Gastroesophageal sphincter (tissue), 4 donors: Measurements from ENCODE around the gene POTEH. TPM values are rescaled to one million over a fixed set of nuclear protein-coding genes. Genes with fewer than 3 reads are reported as not detected.
"Not testable (repeated sequence)": the region's sequence is repeated elsewhere in the genome, so short reads cannot be mapped to it uniquely, and the experiment has no call there.

Experiments used
- ATAC-seq: fragments of 150-250 bp; one replicate; pipeline ENCODE4 v1.9.1; 2016; ENCODE audit warnings: mild to moderate bottlenecking, moderate library complexity
- H3K27ac ChIP-seq, 4 donors: fragments of 200-600 bp; sonication (generic) in 3 of 4; 1 replicate in 3 of 4; 2 replicates in 1 of 4; pipeline ENCODE4 v1.5.1; 2016 to 2019
- H3K27me3 ChIP-seq: fragments of 200-600 bp; sonication (generic); one replicate; pipeline ENCODE4 v1.5.1; 2019
- H3K36me3 ChIP-seq, 2 donors: fragments of 200-600 bp; sonication (generic); one replicate each; pipeline ENCODE4 v1.5.1; 2019; ENCODE audit warnings: control low read depth in 1 of 2
- H3K4me1 ChIP-seq, 3 donors: fragments of 200-600 bp; sonication (generic); 1 replicate in 2 of 3; 2 replicates in 1 of 3; pipeline ENCODE4 v1.5.1; 2016 to 2019; ENCODE audit warnings: control low read depth in 2 of 3
- H3K4me3 ChIP-seq, 2 donors: fragments of 200-600 bp; sonication (generic); one replicate each; pipeline ENCODE4 v1.5.1; 2019; ENCODE audit warnings: mild to moderate bottlenecking in 1 of 2, moderate library complexity in 1 of 2
- H3K9me3 ChIP-seq, 3 donors: fragments of 200-600 bp; sonication (generic); one replicate each; pipeline ENCODE4 v1.5.1; 2017 to 2019; ENCODE audit warnings: control low read depth in 2 of 3
- WGBS, 2 donors: methylation state at CpG; one replicate each; pipeline ENCODE4 v1.1.5; 2018; ENCODE audit warnings: low coverage in 1 of 2; 5-methylcytosine and 5-hydroxymethylcytosine counted together
- total RNA-seq, 4 donors: library from RNA; depleted of rRNA; stranded (reverse); fragments of >200 nt; gene quantifications; one replicate each; pipeline ENCODE4 v1.1.0, GENCODE V29; 2016

POTEH gene
- total RNA-seq, 4 donors from 2014 or later = not detected

DNA sequence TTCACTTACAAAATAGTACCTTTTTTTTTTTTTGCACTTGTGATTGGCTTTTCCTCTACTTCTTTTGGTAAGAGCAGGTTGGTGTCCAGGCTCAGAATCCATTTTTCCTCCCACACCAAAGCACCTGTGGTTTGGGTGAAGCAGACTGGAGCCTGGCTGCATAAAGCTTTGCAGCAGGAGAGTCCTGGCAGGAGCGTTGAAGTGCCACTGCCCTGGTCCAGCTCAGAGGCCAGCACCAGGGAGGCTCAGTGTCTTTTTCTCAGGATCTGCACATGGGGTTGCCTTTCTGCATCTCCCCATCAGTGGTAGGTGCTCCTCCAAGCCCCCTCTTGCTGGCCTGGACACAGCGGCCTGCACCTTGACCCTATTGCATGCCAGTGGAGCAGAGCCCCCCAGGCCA is 1.7 kb upstream of the POTEH start:
- not testable (repeated sequence) for H3K27ac ChIP-seq, H3K4me1 ChIP-seq, H3K9me3 ChIP-seq, ATAC-seq, H3K4me3 ChIP-seq, H3K36me3 ChIP-seq, H3K27me3 ChIP-seq
- no CpG with 5 or more reads among the region's 2 CpGs for WGBS, 2 donors

DNA sequence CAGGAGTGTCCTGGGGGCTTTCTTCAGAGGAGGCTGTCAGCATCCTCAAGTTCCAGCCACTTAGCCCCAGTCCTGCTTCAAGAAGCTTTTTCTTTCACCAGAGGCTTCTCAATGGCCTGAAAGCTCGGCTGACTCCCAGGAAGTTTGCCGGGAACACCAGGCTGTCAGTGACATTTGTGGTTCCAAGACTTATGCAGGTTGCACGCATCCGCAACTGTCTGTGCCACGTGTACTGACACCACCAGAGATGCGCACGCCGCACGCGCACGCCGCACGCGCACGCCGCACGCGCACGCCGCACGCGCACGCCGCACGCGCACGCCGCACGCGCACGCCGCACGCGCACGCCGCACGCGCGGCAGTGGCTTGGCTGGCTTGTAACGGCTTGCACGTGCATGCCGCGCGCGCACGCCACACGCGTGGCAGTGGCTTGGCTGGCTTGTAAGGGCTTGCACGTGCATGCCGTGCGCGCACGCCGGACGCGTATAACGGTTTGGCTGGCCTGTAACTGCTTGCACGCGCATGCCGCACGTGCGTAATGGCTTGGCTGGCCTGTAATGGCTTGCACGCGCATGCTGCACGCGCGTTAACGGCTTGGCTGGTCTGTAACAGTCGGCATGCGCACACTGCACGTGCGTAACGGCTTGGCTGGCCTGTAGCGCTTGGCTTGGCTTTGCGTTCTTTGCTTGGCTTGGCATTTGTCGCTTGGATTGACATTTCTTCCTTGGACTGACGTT is 646 bp upstream of the POTEH start:
- not testable (repeated sequence) for H3K9me3 ChIP-seq, H3K27me3 ChIP-seq, H3K27ac ChIP-seq, H3K4me3 ChIP-seq, H3K4me1 ChIP-seq, H3K36me3 ChIP-seq
- ATAC-seq = peak; percentile 22
- WGBS, 2 donors = 85 to 100% methylated on average over 3 to 49 of the region's 77 CpGs

DNA sequence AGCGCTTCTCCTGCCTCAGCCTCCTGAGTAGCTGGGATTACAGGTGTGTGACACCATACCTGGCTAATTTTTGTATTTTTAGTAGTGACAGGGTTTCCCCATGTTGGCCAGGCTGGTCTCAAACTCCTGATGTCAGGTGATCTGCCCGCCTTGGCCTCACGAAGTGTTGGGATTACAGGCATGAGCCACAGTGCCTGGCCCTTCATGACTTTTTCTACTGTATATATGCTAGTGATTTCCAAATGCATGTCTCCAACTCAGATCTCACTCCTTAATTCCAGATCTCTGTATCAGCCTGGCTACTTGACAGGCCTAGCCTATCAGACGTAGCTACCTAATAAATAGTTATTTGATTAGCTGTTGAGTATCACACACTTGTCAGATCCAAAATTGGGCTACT is 23.8 kb downstream of the POTEH start:
- not testable (repeated sequence) for H3K36me3 ChIP-seq, ATAC-seq, H3K4me1 ChIP-seq, H3K9me3 ChIP-seq, H3K27me3 ChIP-seq, H3K27ac ChIP-seq, H3K4me3 ChIP-seq
- WGBS, 2 donors = 88 to 93% methylated on average over 2 of the region's 4 CpGs

DNA sequence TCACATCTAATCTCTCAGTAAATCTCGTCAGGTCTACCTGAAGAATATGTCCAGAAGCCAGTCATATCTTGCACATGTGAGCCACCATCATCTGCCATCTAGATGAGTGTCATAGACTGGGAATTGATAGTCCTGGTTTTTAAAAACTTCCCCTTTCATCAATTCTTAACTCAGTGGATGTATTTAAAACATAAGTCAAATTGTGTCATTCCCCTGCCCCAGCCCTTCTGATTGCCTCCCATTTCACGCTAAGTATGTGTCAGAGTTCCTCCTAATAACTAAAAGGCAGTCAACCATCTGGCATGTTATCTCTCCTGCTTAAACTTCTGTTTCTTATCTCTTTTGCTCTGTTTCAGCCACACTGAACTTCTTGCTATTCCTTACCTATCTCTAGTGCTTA is 24.3 kb downstream of the POTEH start:
- not testable (repeated sequence) for H3K27ac ChIP-seq, H3K9me3 ChIP-seq, ATAC-seq, H3K4me3 ChIP-seq, H3K27me3 ChIP-seq, H3K36me3 ChIP-seq, H3K4me1 ChIP-seq
- 0 to 20% methylated on average over 1 of the region's 2 CpGs for WGBS, 2 donors

DNA sequence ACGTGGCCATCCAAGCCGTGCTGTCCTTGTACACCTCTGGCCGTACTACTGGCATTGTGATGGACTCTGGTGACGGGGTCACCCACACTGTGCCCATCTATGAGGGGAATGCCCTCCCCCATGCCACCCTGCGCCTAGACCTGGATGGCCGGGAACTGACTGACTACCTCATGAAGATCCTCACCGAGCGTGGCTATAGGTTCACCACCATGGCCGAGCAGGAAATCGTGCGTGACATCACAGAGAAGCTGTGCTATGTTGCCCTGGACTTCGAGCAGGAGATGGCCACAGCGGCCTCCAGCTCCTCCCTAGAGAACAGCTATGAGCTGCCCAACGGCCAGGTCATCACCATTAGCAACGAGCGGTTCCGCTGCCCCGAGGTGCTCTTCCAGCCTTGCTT is 32.1 kb downstream of the POTEH start:
- no CpG with 5 or more reads among the region's 18 CpGs for WGBS, 2 donors
- not testable (repeated sequence) for H3K4me1 ChIP-seq, ATAC-seq, H3K36me3 ChIP-seq, H3K4me3 ChIP-seq, H3K27ac ChIP-seq, H3K9me3 ChIP-seq, H3K27me3 ChIP-seq

DNA sequence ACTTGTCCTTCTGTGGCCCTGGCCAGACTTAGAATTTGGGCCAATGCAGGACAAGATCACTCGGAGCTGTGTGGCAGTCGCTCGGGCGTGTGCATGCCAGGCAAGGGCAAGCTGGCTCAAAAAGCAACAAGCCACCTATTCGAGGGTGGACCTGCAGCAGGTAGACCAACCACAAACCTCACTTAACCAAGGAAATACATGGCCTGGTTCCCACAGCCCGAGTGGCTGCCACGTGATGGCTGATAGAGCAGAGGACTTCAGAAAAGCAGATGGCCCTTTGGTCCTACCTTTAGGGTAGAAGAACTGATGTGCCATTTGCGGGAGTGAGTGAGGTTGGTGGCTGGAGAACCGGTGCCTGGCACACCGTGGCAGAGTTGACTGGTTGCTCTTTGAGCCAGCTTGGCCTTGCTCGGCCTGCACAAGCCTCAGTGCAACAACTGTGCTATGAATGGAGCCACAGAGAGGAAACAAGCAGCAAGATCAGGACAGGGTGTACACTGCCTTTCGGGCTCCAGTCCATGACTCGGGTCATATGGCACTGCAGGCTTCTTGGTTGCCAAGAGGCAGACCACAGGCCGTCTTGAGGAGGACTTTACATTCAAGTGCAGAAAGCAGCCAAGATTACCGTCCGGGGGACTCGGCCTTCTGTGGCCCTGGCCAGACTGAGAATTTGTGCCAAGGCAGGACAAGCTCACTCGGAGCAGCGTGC is 39.5 kb downstream of the POTEH start:
- H3K9me3 ChIP-seq, H3K27me3 ChIP-seq, H3K27ac ChIP-seq, ATAC-seq, H3K4me1 ChIP-seq, H3K36me3 ChIP-seq, H3K4me3 ChIP-seq: not testable (repeated sequence)
- WGBS, 2 donors = 33 to 55% methylated on average over 2 to 5 of the region's 19 CpGs

DNA sequence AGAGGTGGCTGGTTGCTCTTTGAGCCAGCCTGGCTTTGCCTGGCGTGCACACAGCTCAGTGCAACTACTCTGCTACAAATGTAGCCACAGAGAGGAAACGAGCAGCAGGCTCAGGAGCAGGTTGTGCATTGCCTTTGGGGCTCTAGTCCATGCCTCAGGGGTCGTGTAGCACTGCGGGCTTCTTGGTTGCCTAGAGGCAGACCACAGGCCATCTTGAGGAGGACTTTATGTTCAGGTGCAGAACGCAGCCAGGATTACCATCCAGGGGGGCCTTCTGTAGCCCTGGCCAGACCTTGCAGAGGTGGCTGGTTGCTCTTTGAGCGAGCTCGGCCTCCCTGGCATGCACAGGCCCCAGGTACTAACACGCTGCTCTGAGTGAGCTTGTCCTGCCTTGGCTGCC is 41.2 kb downstream of the POTEH start:
- H3K27ac ChIP-seq, H3K4me1 ChIP-seq, ATAC-seq, H3K9me3 ChIP-seq, H3K36me3 ChIP-seq, H3K4me3 ChIP-seq, H3K27me3 ChIP-seq: not testable (repeated sequence)
- no CpG with 5 or more reads among the region's 8 CpGs for WGBS, 2 donors

DNA sequence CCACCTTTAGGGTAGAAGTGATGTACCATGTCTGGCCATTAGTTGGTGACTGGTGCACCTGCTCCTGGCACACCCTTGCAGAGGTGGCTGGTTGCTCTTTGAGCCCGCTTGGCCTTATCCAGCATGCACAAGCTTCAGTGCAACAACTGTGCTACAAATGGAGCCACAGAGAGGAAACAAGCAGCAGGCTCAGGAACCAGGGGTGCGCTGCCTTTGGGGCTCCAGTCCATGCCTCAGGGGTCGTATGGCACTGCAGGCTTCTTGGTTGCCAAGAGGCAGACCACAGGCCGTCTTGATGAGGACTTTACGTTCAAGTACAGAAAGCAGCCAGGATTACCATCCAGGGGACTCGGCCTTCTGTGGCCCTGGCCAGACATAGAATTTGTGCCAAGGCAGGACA is 44.6 kb downstream of the POTEH start:
- H3K27me3 ChIP-seq, ATAC-seq, H3K36me3 ChIP-seq, H3K4me3 ChIP-seq, H3K9me3 ChIP-seq, H3K4me1 ChIP-seq, H3K27ac ChIP-seq: not testable (repeated sequence)
- no CpG with 5 or more reads among the region's 6 CpGs for WGBS, 2 donors

DNA sequence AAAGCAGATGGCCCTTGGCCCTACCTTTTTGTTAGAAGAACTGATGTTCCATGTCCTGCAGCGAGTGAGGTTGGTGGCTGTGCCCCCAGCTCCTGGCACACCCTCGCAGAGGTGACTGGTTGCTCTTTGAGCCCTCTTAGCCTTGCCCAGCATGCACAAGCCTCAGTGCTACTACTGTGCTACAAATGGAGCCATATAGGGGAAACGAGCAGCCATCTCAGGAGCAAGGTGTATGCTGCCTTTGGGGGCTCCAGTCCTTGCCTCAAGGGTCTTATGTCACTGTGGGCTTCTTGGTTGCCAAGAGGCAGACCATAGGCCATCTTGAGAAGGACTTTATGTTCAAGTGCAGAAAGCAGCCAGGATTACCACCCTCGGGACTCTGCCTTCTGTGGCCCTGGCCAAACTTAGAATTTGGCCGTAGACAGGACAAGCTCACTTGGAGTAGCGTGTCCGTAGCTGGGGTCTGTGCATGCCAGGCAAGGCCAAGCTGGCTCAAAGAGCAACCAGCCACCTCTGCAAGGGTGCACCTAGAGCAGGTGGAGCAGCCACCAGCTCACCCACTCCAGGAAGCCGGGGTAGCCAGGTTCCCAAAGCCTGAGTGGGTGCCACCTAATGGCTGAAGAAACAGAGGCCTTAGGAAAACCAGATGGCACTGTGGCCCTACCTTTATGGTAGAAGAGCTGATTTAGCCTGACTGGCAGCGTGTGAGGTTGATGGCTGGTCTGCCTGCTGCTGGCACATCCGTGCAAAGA is 48.5 kb downstream of the POTEH start:
- not testable (repeated sequence) for H3K9me3 ChIP-seq, H3K27me3 ChIP-seq, H3K27ac ChIP-seq, H3K4me3 ChIP-seq, H3K4me1 ChIP-seq, H3K36me3 ChIP-seq
- WGBS, 2 donors = no CpG with 5 or more reads among the region's 10 CpGs
- ATAC-seq = peak; percentile 28

DNA sequence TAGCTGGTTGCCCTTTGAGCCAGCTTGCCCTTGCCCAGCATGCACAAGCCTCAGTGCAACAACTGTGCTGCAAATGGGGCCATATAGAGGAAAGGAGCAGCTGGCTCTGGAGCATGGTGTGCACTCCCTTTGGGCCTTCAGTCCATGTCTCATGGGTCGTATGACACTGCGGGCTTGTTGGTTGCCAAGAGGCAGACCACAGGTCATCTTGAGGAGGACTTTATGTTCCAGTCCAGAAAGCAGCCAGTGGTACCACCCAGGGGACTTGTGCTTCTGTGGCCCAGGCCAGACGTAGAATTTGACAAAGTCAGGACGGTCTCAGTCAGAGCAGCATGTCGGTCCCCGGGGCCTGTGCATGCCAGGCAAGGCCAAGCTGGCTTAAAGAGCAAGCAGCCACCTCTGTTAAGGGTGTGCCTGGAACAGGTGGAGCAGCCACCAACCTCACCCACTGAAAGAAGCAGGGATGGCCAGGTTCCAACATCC is 49.1 kb downstream of the POTEH start:
- ATAC-seq = not testable (repeated sequence)
- WGBS, 2 donors = no CpG with 5 or more reads among the region's 6 CpGs

DNA sequence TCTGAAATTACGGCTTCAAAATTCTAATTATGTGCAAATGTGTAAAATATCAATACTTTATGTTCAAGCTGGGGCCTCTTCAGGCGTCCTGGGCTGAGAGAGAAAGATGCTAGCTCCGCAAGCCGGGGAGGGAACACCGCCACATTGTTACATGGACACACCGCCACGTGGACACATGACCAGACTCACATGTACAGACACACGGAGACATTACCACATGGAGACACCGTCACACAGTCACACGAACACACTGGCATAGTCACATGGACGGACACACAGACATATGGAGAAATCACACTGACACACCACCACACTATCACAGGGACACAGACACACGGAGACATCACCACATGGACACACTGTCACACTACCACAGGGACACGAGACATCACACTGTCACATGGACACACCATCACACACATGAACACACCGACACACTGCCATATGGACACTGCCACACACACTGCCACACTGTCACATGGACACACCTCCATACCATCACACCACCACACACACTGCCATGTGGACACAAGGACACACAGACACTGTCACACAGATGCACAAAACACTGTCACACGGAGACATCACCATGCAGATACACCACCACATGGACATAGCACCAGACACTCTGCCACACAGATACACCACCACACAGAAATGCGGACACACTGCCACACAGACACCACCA is 58.0 kb downstream of the POTEH start:
- not testable (repeated sequence) for H3K27me3 ChIP-seq, H3K27ac ChIP-seq, ATAC-seq, H3K36me3 ChIP-seq, H3K9me3 ChIP-seq, H3K4me3 ChIP-seq, H3K4me1 ChIP-seq
- 40 to 85% methylated on average over 2 to 4 of the region's 16 CpGs for WGBS, 2 donors

More for the DNA sequence above, 49.1 kb downstream of the POTEH start:
- not testable (repeated sequence) for H3K4me3 ChIP-seq, H3K9me3 ChIP-seq, H3K36me3 ChIP-seq, H3K27me3 ChIP-seq, H3K27ac ChIP-seq, H3K4me1 ChIP-seq

DNA sequence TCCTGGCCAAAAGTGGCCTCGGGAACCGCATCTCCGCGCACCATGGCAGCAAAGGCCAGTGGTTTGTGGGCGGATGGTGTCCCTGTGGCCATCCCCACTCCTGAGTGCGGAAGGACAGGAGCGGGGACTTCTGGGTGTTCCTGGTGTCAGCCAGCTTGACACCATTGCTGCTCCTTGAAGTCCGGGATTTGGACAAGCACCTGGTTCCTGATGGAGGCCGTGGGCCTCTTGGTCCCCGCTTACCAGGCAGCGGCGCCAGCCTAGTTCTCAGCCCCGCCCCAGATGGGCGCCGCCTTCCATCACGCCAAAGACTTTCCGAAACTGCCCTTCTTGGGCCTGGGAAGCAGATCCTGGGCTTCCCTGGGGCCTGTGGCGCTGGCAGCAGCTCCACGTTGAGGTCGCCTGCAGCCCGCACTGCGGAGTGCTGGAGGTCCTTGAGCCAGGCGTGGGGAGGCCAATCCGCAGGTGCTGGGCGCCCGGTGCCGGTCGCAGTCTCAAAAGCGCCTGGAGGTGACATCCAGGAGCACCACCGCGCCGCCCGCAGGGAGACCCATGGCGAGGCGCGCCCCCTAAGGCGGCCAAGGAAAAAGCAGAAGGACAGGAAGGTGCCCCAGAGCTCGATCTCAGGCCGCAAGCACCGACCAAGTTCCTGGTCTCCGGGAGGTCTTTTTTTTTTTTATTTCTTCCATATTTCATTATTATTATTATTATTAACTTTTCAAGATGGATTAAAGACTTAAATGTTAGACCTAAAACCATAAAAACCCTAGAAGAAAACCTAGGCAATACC is 59.5 kb downstream of the POTEH start:
- WGBS, 2 donors = 95% methylated on average over 5 of the region's 41 CpGs; no CpG with 5 or more reads in 1 of the 2 donors
- not testable (repeated sequence) for H3K4me3 ChIP-seq, H3K27me3 ChIP-seq, H3K4me1 ChIP-seq, H3K36me3 ChIP-seq, ATAC-seq, H3K9me3 ChIP-seq, H3K27ac ChIP-seq
